Caco-2 (cell line): ENCODE results near the gene LRRC23. TPM values are rescaled to one million over a fixed set of nuclear protein-coding genes. Genes with fewer than 3 reads are reported as not detected.

Experiments
- BruUV-seq: library from RNA; stranded (reverse); fragments of 400-500 nt; replicated peaks from 2 replicates; lab custom pipeline; 2021; lab: Mats Ljungman, UMichigan
- CTCF ChIA-PET: fragments of 300-600 bp; sonication (Branson Sonifier 250); formaldehyde crosslinking; loops from one replicate; lab custom pipeline; 2022; ENCODE audit warnings: antibody characterized with exemption; lab: Charles Lee
- POLR2A ChIA-PET: fragments of 300-600 bp; sonication (Branson Sonifier 250); formaldehyde crosslinking; loops from one replicate; lab custom pipeline; 2022; ENCODE audit warnings: antibody characterized with exemption; lab: Charles Lee
- DNase-seq, 2 experiments: peaks; one replicate each; pipeline versions ENCODE4 v3.0.0 to v3.0.0-alpha.2; 2020 to 2022
- H3K27me3 ChIP-seq: replicated peaks from 2 replicates; pipeline ENCODE4 v1.6.0; 2011; ENCODE audit warnings: low read length; ENCODE audit not compliant: control insufficient read depth, insufficient read depth
- H3K36me3 ChIP-seq: 2 replicates; pipeline ENCODE4 v1.5.1; 2011; ENCODE audit warnings: low read length; ENCODE audit not compliant: control insufficient read depth, insufficient read depth
- H3K4me1 ChIP-seq: fragments of 250-450 bp; sonication (Bioruptor Pico); 2 replicates; pipeline ENCODE4 v1.5.1; 2020; ENCODE audit warnings: mild to moderate bottlenecking
- H3K4me3 ChIP-seq: 2 replicates; pipeline ENCODE4 v1.5.1; 2011; ENCODE audit warnings: low read depth, mild to moderate bottlenecking, control low read depth, low read length
- H3K9me3 ChIP-seq: fragments of 250-450 bp; sonication (Bioruptor Pico); 2 replicates; pipeline ENCODE4 v1.5.1; 2020; ENCODE audit warnings: mild to moderate bottlenecking, moderate library complexity
- H3K27ac Mint-ChIP-seq: one replicate; pipeline ENCODE4 v1.8.0; 2022; ENCODE audit warnings: mixed read lengths; ENCODE audit not compliant: unreplicated experiment
- H3K27me3 Mint-ChIP-seq: one replicate; pipeline ENCODE4 v1.8.0; 2022; ENCODE audit warnings: mixed read lengths; ENCODE audit not compliant: insufficient read depth, unreplicated experiment
- H3K36me3 Mint-ChIP-seq: one replicate; pipeline ENCODE4 v1.8.0; 2022; ENCODE audit warnings: mild to moderate bottlenecking, mixed read lengths; ENCODE audit not compliant: insufficient read depth, unreplicated experiment
- H3K4me1 Mint-ChIP-seq: one replicate; pipeline ENCODE4 v1.8.0; 2022; ENCODE audit warnings: low read depth, mixed read lengths; ENCODE audit not compliant: unreplicated experiment
- H3K4me3 Mint-ChIP-seq: one replicate; pipeline ENCODE4 v1.8.0; 2022; ENCODE audit warnings: mild to moderate bottlenecking, moderate library complexity, mixed read lengths; ENCODE audit not compliant: unreplicated experiment
- H3K9me3 Mint-ChIP-seq: one replicate; pipeline ENCODE4 v1.8.0; 2022; ENCODE audit warnings: mixed read lengths; ENCODE audit not compliant: unreplicated experiment
- intact Hi-C: fragments of 100-400 bp; cut with micrococcal nuclease; formaldehyde crosslinking; loops from one replicate; pipeline ENCODE4 v1.10.0; 2022; ENCODE audit not compliant: unreplicated experiment
- total RNA-seq: library from RNA; stranded (reverse); gene quantifications from 2 replicates; pipeline ENCODE4 v1.2.3, GENCODE V29; 2022
- TF ChIP-seq, protein P1 (sequence below), 2 experiments: fragments of 200-600 bp in 1 of 2; IDR thresholded peaks; 1 replicate in 1 of 2; 2 replicates in 1 of 2; pipeline versions ENCODE4 v1.5.1 to v1.8.0; 2011 to 2022; ENCODE audit warnings: antibody characterized with exemption in 1 of 2, control low read depth in 1 of 2, inconsistent platforms in 1 of 2, low read depth in 1 of 2, low read length in 1 of 2, mild to moderate bottlenecking in 1 of 2, moderate library complexity in 1 of 2; ENCODE audit not compliant: insufficient read depth in 1 of 2, severe bottlenecking in 1 of 2, unreplicated experiment in 1 of 2

LRRC23 gene
- total RNA-seq, 1 experiment from 2014 or later = 8.6 TPM

- H3K4me3 ChIP-seq = no peak overlapping the region
- H3K36me3 Mint-ChIP-seq = peaks cover 5% of the 10 kb centered on the region
- H3K4me1 ChIP-seq = no peaks in the 10 kb centered on the region
- intact Hi-C loops = no loop called here
- no peak for DNase-seq
- H3K36me3 ChIP-seq = no peaks in the 10 kb centered on the region
- H3K9me3 Mint-ChIP-seq = no peaks in the 10 kb centered on the region
- TF ChIP-seq, protein P1, sequence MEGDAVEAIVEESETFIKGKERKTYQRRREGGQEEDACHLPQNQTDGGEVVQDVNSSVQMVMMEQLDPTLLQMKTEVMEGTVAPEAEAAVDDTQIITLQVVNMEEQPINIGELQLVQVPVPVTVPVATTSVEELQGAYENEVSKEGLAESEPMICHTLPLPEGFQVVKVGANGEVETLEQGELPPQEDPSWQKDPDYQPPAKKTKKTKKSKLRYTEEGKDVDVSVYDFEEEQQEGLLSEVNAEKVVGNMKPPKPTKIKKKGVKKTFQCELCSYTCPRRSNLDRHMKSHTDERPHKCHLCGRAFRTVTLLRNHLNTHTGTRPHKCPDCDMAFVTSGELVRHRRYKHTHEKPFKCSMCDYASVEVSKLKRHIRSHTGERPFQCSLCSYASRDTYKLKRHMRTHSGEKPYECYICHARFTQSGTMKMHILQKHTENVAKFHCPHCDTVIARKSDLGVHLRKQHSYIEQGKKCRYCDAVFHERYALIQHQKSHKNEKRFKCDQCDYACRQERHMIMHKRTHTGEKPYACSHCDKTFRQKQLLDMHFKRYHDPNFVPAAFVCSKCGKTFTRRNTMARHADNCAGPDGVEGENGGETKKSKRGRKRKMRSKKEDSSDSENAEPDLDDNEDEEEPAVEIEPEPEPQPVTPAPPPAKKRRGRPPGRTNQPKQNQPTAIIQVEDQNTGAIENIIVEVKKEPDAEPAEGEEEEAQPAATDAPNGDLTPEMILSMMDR (IDR thresholded peaks at IDR 0.05; ENCODE audit: insufficient read depth in 1 of 2, low read depth in 1 of 2, low read length in 1 of 2, severe bottlenecking in 1 of 2, unreplicated experiment in 1 of 2) = no peak
- ChIA-PET POLR2A (no interaction called here), CTCF (interaction anchor here (1.0 to 1.1 kb wide), 2 partner anchors 11 to 121 kb away, joined by 3 to 11 read pairs; no protein-coding TSS in a partner anchor)
- H3K4me3 Mint-ChIP-seq = no peak overlapping the region
- no peak overlapping the region for H3K27ac Mint-ChIP-seq
- peaks cover 7% of the 10 kb centered on the region for H3K4me1 Mint-ChIP-seq
- no TSS peak for BruUV-seq
- H3K9me3 ChIP-seq = no peaks in the 10 kb centered on the region
- H3K27me3 ChIP-seq = no peaks in the 10 kb centered on the region
- H3K27me3 Mint-ChIP-seq = no peaks in the 10 kb centered on the region
Observed at GRCh38 chr12:6952863-6953441, 48.3 kb downstream of the LRRC23 start.

DNA sequence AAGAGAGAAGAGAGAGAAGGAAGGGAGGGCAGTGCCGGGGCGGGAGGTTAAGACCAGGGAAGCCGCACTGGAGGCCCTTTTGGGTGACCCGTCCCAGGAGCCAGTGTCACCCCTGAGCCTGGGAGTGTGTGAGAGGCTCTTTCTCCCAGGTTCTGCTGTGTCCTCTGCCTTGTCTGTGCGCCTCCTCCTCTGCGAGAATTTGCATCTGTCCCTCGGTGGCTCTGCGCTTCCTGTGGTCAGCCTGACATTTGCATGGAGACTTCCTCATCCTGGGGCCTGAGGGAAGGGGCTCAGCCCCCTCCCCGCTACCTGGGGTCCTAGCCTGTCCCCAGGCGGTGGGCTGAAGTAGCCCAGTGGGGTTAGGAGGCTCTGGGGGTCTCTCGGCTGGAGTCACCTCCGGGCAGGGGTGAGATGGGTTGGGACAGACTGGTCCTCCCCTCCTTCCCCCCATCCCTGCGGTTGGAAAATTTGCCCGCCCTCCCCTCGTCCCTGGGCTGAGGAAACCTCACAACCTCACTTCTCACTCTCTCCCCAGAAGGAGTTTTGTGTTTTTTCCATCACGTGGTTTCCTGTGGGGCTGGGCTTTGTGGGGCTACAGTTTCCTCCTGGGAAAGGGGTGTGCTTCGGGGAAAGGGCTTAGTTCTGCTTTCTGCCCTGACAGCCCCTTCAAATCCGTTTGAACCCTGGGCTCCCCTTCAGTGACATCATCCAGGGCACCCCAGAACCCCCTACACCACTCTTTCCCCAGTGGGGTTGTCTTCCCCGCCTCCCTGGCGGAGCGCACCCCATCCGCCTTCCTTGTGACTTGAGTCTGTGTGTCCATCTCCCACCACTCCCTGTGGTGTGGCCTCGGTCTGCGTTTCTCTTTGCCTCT, 49.1 kb downstream of the LRRC23 start:
- Mint-ChIP-seq H3K27me3 (no peaks in the 10 kb centered on the region), H3K4me1 (no peaks in the 10 kb centered on the region), H3K4me3 (no peak overlapping the region), H3K9me3 (no peaks in the 10 kb centered on the region), H3K27ac (peak overlapping the region; percentile 36), H3K36me3 (peaks cover 5% of the 10 kb centered on the region)
- Histone ChIP-seq H3K4me3 (no peak overlapping the region), H3K9me3 (no peaks in the 10 kb centered on the region), H3K27me3 (no peaks in the 10 kb centered on the region), H3K4me1 (no peaks in the 10 kb centered on the region), H3K36me3 (no peaks in the 10 kb centered on the region)
- ChIA-PET POLR2A (no interaction called here), CTCF (no interaction called here)
- BruUV-seq = no TSS peak
- intact Hi-C loops = no loop called here
- DNase-seq = no peak
- TF ChIP-seq, protein P1 (IDR thresholded peaks at IDR 0.05; ENCODE audit: insufficient read depth in 1 of 2, low read depth in 1 of 2, low read length in 1 of 2, severe bottlenecking in 1 of 2, unreplicated experiment in 1 of 2) = no peak

DNA sequence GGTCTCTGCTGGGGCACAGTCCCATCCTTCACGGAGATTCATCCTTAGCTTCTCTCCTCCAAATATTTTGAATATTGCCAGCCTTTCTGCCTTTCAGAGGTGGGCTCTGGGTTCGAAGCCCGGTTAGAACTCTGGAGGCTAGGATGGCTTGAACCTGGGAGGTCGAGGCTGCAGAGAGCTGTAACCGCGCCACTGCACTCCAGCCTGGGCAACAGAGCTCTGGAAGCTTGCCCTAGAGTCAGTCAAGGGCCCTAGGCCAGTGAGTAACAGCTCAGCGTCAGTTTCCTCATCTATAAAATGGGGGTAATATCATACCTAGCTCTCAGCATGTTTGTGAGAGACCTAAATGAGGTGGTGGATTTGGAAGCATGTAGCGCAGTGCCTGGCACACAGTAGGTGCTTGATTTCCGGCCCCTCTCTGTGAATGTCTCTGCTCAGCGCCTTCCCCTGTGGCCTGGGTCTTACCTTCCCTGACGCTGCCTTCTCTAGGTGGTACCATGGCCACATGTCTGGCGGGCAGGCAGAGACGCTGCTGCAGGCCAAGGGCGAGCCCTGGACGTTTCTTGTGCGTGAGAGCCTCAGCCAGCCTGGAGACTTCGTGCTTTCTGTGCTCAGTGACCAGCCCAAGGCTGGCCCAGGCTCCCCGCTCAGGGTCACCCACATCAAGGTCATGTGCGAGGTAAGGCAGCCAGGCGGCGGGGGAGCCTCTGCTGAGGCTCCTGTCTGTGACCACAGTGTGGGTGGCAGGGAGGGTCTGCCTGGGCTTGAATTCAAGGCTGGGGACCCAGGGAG, 49.9 kb downstream of the LRRC23 start:
- H3K9me3 ChIP-seq = no peaks in the 10 kb centered on the region
- H3K4me1 ChIP-seq = no peaks in the 10 kb centered on the region
- Mint-ChIP-seq H3K4me1 (no peaks in the 10 kb centered on the region), H3K4me3 (no peak overlapping the region), H3K9me3 (no peaks in the 10 kb centered on the region), H3K27ac (peak overlapping the region; percentile 36), H3K27me3 (no peaks in the 10 kb centered on the region), H3K36me3 (no peaks in the 10 kb centered on the region)
- no peak overlapping the region for H3K4me3 ChIP-seq
- no peaks in the 10 kb centered on the region for H3K36me3 ChIP-seq
- CTCF ChIA-PET = no interaction called here
- DNase-seq = no peak
- H3K27me3 ChIP-seq = no peaks in the 10 kb centered on the region
- intact Hi-C loops = no loop called here
- TF ChIP-seq, protein P1 (IDR thresholded peaks at IDR 0.05; ENCODE audit: insufficient read depth in 1 of 2, low read depth in 1 of 2, low read length in 1 of 2, severe bottlenecking in 1 of 2, unreplicated experiment in 1 of 2) = no peak
- POLR2A ChIA-PET = no interaction called here
- no TSS peak for BruUV-seq
